IMR-90 (cell line): ENCODE measurements around the gene CAMTA1. TPM values are rescaled to one million over a fixed set of nuclear protein-coding genes. Genes with fewer than 3 reads are reported as not detected.

ENCODE experiments used
- ATAC-seq: fragments of 200-7000 bp; cut with Tn5 transposase; 2 replicates; pipeline ENCODE4 v1.9.1; 2020; ENCODE audit warnings: low read depth, mild to moderate bottlenecking, moderate library complexity
- BruUV-seq: library from RNA; stranded (reverse); fragments of 400-500 nt; replicated peaks from 2 replicates; lab custom pipeline; 2021; lab: Mats Ljungman, UMichigan
- CTCF ChIA-PET: fragments of 300-600 bp; formaldehyde crosslinking; extraction: SDS; loops from one replicate; lab custom pipeline; 2021; ENCODE audit warnings: antibody characterized with exemption; lab: Yijun Ruan, JAX
- POLR2A ChIA-PET: fragments of 300-600 bp; sonication (Branson Sonifier 250); formaldehyde crosslinking; loops from one replicate; lab custom pipeline; 2022; ENCODE audit warnings: antibody characterized with exemption; ENCODE audit not compliant: unreplicated experiment; lab: Charles Lee
- DNase-seq: peaks from one replicate; pipeline ENCODE4 v3.0.0; 2013
- H2AFZ ChIP-seq: replicated peaks from 2 replicates; pipeline ENCODE3; 2013; ENCODE audit warnings: low read length, mild to moderate bottlenecking; ENCODE audit not compliant: poor library complexity
- H2AK5ac ChIP-seq: 2 replicates; pipeline ENCODE4 v1.6.1; 2013; ENCODE audit warnings: low read depth, low read length, inconsistent platforms
- H2AK9ac ChIP-seq: replicated peaks from 2 replicates; pipeline ENCODE3; 2013; ENCODE audit warnings: mild to moderate bottlenecking, low read depth, low read length, moderate library complexity; ENCODE audit not compliant: poor library complexity
- H2BK120ac ChIP-seq: 2 replicates; pipeline ENCODE4 v1.6.1; 2013; ENCODE audit warnings: low read depth, low read length, inconsistent platforms
- H2BK15ac ChIP-seq: 3 replicates; pipeline ENCODE4 v1.6.1; 2013; ENCODE audit warnings: low read depth, low read length, inconsistent platforms
- H2BK20ac ChIP-seq: 2 replicates; pipeline ENCODE4 v1.6.1; 2013; ENCODE audit warnings: low read depth, mild to moderate bottlenecking, inconsistent platforms, low read length, moderate library complexity
- H2BK5ac ChIP-seq: 2 replicates; pipeline ENCODE4 v1.6.1; 2013; ENCODE audit warnings: mild to moderate bottlenecking, low read depth, low read length, inconsistent platforms; ENCODE audit not compliant: poor library complexity, severe bottlenecking
- H3K14ac ChIP-seq: replicated peaks from 2 replicates; pipeline ENCODE4 v1.6.1; 2013; ENCODE audit warnings: low read depth, low read length, inconsistent platforms
- H3K18ac ChIP-seq: 2 replicates; pipeline ENCODE4 v1.6.1; 2013; ENCODE audit warnings: low read depth, low read length, control low read depth
- H3K23ac ChIP-seq: 2 replicates; pipeline ENCODE4 v1.6.1; 2013; ENCODE audit warnings: low read depth, low read length, inconsistent platforms
- H3K27ac ChIP-seq: 2 replicates; pipeline ENCODE4 v1.5.1; 2013; ENCODE audit warnings: mild to moderate bottlenecking, control low read depth, low read length; ENCODE audit not compliant: insufficient read depth
- H3K27me3 ChIP-seq: 2 replicates; pipeline ENCODE4 v1.6.1; 2013; ENCODE audit warnings: low read length; ENCODE audit not compliant: control insufficient read depth, insufficient read depth
- H3K36me3 ChIP-seq: 2 replicates; pipeline ENCODE4 v1.6.1; 2013; ENCODE audit warnings: low read length, mixed read lengths; ENCODE audit not compliant: control insufficient read depth, insufficient read depth
- H3K4ac ChIP-seq: 2 replicates; pipeline ENCODE4 v1.6.1; 2013; ENCODE audit warnings: low read depth, low read length, inconsistent platforms
- H3K4me1 ChIP-seq: 2 replicates; pipeline ENCODE4 v1.6.1; 2013; ENCODE audit warnings: low read length, mixed read lengths; ENCODE audit not compliant: control insufficient read depth, insufficient read depth
- H3K4me2 ChIP-seq: 2 replicates; pipeline ENCODE4 v1.6.1; 2013; ENCODE audit warnings: low read depth, mild to moderate bottlenecking, control low read depth, low read length, moderate library complexity
- H3K4me3 ChIP-seq: 2 replicates; pipeline ENCODE4 v1.5.1; 2013; ENCODE audit warnings: low read depth, mild to moderate bottlenecking, control low read depth, low read length, moderate library complexity; ENCODE audit not compliant: insufficient read depth
- H3K56ac ChIP-seq: 2 replicates; pipeline ENCODE4 v1.6.1; 2013; ENCODE audit warnings: low read length, inconsistent platforms; ENCODE audit not compliant: insufficient read depth; ENCODE audit errors: extremely low read depth
- H3K79me1 ChIP-seq, 2 experiments: 2 replicates each; pipeline ENCODE4 v1.6.1; 2013; ENCODE audit warnings: low read length in 2 of 2, inconsistent platforms in 1 of 2, low read depth in 1 of 2
- H3K9ac ChIP-seq: 2 replicates; pipeline ENCODE4 v1.6.1; 2013; ENCODE audit warnings: low read depth, low read length, control low read depth
- H3K9me1 ChIP-seq: 2 replicates; pipeline ENCODE4 v1.6.1; 2013; ENCODE audit warnings: low read length, inconsistent platforms; ENCODE audit not compliant: insufficient read depth
- H3K9me3 ChIP-seq: 2 replicates; pipeline ENCODE4 v1.6.1; 2013; ENCODE audit warnings: low read length; ENCODE audit not compliant: control insufficient read depth, insufficient read depth
- H4K20me1 ChIP-seq: 2 replicates; pipeline ENCODE4 v1.6.1; 2013; ENCODE audit warnings: low read length, inconsistent platforms; ENCODE audit not compliant: insufficient read depth
- H4K5ac ChIP-seq: 2 replicates; pipeline ENCODE4 v1.6.1; 2013; ENCODE audit warnings: mild to moderate bottlenecking, low read depth, low read length, control low read depth
- H4K8ac ChIP-seq, 2 experiments: 2 replicates each; pipeline ENCODE4 v1.6.1; 2013; ENCODE audit warnings: low read depth in 2 of 2, low read length in 2 of 2, control low read depth in 1 of 2, inconsistent platforms in 1 of 2
- H4K91ac ChIP-seq: 2 replicates; pipeline ENCODE4 v1.6.1; 2013; ENCODE audit warnings: low read depth, low read length, inconsistent platforms; ENCODE audit not compliant: insufficient read depth
- FOS ChIP-seq: fragments of 150-350 bp; IDR thresholded peaks from 2 replicates; pipeline ENCODE4 v1.6.1; 2016; ENCODE audit warnings: low read depth, low read length
- NFE2L2 ChIP-seq: fragments of 150-350 bp; IDR thresholded peaks from 2 replicates; pipeline ENCODE4 v1.6.1; 2016; ENCODE audit warnings: low read depth, mild to moderate bottlenecking, low read length
- WGBS, 2 experiments: methylation state at CpG; one replicate each; pipeline versions ENCODE4 v1.1.5 to v1.1.7; 2013; ENCODE audit warnings: missing lambda C conversion rate in 2 of 2; ENCODE audit not compliant: insufficient read length in 1 of 2; ENCODE audit errors: extremely low coverage in 2 of 2; 5-methylcytosine and 5-hydroxymethylcytosine counted together
- dilution Hi-C: fragments of 300-500 bp; cut with HindIII; formaldehyde crosslinking; loops from one replicate; pipeline ENCODE4 v1.14.3; 2018; ENCODE audit warnings: low sequenced_read_pairs; ENCODE audit not compliant: unreplicated experiment
- in situ Hi-C: fragments of 300-500 bp; cut with MboI; formaldehyde crosslinking; loops from 3 replicates; pipeline ENCODE4 v1.14.3; 2019; ENCODE audit warnings: low sequenced_read_pairs, inconsistent platforms, mixed read lengths
- intact Hi-C: fragments of 100-400 bp; cut with micrococcal nuclease; formaldehyde crosslinking; loops from 2 replicates; pipeline ENCODE4 v1.10.0; 2022
- polyA plus RNA-seq, 3 experiments: library from polyadenylated mRNA; depleted of rRNA; stranded (reverse); fragments of >200 nt; gene quantifications; 2 replicates each; pipeline ENCODE4 v1.2.3, GENCODE V29; 2012; ENCODE audit warnings: low replicate concordance in 1 of 3
- total RNA-seq: library from RNA; depleted of rRNA; stranded (reverse); fragments of >200 nt; gene quantifications from 2 replicates; pipeline ENCODE4 v1.2.3, GENCODE V29; 2012
- TF ChIP-seq, protein P1 (sequence below): fragments of 150-350 bp; IDR thresholded peaks from 2 replicates; pipeline ENCODE4 v1.6.1; 2016; ENCODE audit warnings: low read depth, mild to moderate bottlenecking, low read length, moderate library complexity, borderline replicate concordance
- TF ChIP-seq, protein P2 (sequence below): conservative IDR thresholded peaks from 2 replicates; pipeline ENCODE4 v1.5.1; 2012; ENCODE audit warnings: mild to moderate bottlenecking, low read depth, low read length, improper control_type of control experiment

The CAMTA1 gene
- total and polyA plus RNA-seq, 2 of the 4 experiments (the other 2 are of a cell fraction): 35.5 to 74.3 TPM

DNA sequence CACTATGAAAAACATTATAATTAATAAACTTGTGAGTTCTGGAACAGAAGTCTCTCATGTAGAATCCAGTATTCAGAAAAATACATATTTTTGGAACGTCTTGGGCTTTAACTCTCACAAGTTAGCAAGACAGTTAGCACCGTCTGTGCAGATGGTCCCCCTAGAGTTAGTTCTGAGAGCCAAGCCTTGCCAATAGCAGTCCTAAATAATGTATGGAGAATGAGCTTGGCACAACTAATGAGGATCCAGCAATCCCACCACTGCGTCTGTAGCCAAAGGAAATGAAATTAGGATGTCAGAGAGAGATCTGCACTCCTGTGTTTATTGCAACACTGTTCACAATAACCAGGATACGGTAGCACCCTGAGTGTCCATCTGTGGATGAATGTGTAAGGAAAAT is 931.3 kb downstream of the CAMTA1 start:
- no peaks in the 10 kb centered on the region for H3K36me3 ChIP-seq
- no peaks in the 10 kb centered on the region for H3K4me1 ChIP-seq
- H2BK20ac ChIP-seq: no peak overlapping the region
- in situ Hi-C loops: no loop called here
- H3K4me2 ChIP-seq: no peak overlapping the region
- H2AK5ac ChIP-seq: no peak overlapping the region
- no peak overlapping the region for H2AK9ac ChIP-seq
- ATAC-seq: no peak
- H3K9me3 ChIP-seq: no peaks in the 10 kb centered on the region
- BruUV-seq: no TSS peak
- H3K27ac ChIP-seq: no peak overlapping the region
- H2AFZ ChIP-seq: no peak overlapping the region
- no peaks in the 10 kb centered on the region for H3K79me1 ChIP-seq
- H2BK120ac ChIP-seq: no peak overlapping the region
- H3K4ac ChIP-seq: no peak overlapping the region
- H3K18ac ChIP-seq: no peak overlapping the region
- intact Hi-C loops: no loop called here
- no peak for TF ChIP-seq FOS
- no peak for TF ChIP-seq NFE2L2
- TF ChIP-seq, protein P1, sequence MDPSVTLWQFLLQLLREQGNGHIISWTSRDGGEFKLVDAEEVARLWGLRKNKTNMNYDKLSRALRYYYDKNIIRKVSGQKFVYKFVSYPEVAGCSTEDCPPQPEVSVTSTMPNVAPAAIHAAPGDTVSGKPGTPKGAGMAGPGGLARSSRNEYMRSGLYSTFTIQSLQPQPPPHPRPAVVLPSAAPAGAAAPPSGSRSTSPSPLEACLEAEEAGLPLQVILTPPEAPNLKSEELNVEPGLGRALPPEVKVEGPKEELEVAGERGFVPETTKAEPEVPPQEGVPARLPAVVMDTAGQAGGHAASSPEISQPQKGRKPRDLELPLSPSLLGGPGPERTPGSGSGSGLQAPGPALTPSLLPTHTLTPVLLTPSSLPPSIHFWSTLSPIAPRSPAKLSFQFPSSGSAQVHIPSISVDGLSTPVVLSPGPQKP: no peak
- TF ChIP-seq, protein P2, sequence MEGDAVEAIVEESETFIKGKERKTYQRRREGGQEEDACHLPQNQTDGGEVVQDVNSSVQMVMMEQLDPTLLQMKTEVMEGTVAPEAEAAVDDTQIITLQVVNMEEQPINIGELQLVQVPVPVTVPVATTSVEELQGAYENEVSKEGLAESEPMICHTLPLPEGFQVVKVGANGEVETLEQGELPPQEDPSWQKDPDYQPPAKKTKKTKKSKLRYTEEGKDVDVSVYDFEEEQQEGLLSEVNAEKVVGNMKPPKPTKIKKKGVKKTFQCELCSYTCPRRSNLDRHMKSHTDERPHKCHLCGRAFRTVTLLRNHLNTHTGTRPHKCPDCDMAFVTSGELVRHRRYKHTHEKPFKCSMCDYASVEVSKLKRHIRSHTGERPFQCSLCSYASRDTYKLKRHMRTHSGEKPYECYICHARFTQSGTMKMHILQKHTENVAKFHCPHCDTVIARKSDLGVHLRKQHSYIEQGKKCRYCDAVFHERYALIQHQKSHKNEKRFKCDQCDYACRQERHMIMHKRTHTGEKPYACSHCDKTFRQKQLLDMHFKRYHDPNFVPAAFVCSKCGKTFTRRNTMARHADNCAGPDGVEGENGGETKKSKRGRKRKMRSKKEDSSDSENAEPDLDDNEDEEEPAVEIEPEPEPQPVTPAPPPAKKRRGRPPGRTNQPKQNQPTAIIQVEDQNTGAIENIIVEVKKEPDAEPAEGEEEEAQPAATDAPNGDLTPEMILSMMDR: no peak
- H2BK5ac ChIP-seq: no peak overlapping the region
- no peak overlapping the region for H2BK15ac ChIP-seq
- no peak overlapping the region for H4K91ac ChIP-seq
- POLR2A ChIA-PET: no interaction called here
- no peak overlapping the region for H3K4me3 ChIP-seq
- no peak overlapping the region for H4K8ac ChIP-seq
- DNase-seq: no peak
- CTCF ChIA-PET: no interaction called here
- H3K9me1 ChIP-seq: no peaks in the 10 kb centered on the region
- H3K23ac ChIP-seq: no peak overlapping the region
- H3K9ac ChIP-seq: no peak overlapping the region
- no peak overlapping the region; the same call in 1 of the 2 replicates for H3K56ac ChIP-seq
- H3K27me3 ChIP-seq: peaks cover 53% of the 10 kb centered on the region
- no peaks in the 10 kb centered on the region for H4K20me1 ChIP-seq
- no peak overlapping the region for H4K5ac ChIP-seq
- dilution Hi-C loops: no loop called here
- H3K14ac ChIP-seq: no peak overlapping the region
- no CpG with 5 or more reads among the region's 4 CpGs for WGBS, 2 experiments
